ENCODE results near the gene ABCB11. TPM values are rescaled to one million over a fixed set of nuclear protein-coding genes. Genes with fewer than 3 reads are reported as not detected.

Gene ABCB11
- polyA plus RNA-seq, 3 donors = not detected

- peaks cover 0 to 5% (median 0%) of the 10 kb centered on the region in 3 donors for H3K27me3 Mint-ChIP-seq (ENCODE audit: low read depth in 3 of 3)
- peaks cover 0 to 2% (median 0%) of the 10 kb centered on the region in 7 donors for H3K9me3 Mint-ChIP-seq
- Histone ChIP-seq H3K4me3 (replicated peaks in 1 of 3; ENCODE audit: low read depth in 2 of 3, low read length in 3 of 3) (no peak overlapping the region), H3K79me2 (ENCODE audit: insufficient read depth, low read length) (no peaks in the 10 kb centered on the region), H3K36me3 (replicated peaks in 1 of 2; ENCODE audit: control insufficient read depth in 1 of 2, insufficient read depth in 2 of 2, low read length in 2 of 2) (no peaks in the 10 kb centered on the region), H3K4me2 (replicated peaks; ENCODE audit: extremely low read depth, low read length, poor library complexity, severe bottlenecking) (no peak overlapping the region), H3K27me3 (ENCODE audit: control insufficient read depth in 2 of 2, insufficient read depth in 2 of 2, low read length in 2 of 2) (no peaks in the 10 kb centered on the region), H4K20me1 (ENCODE audit: insufficient read depth, low read length) (no peaks in the 10 kb centered on the region), H2AFZ (ENCODE audit: insufficient read depth, low read depth, low read length, poor library complexity, severe bottlenecking) (no peak overlapping the region), H3K9me3 (replicated peaks in 1 of 2; ENCODE audit: control insufficient read depth in 1 of 2, insufficient read depth in 1 of 2, low read length in 2 of 2) (no peaks in the 10 kb centered on the region), H3K9ac (ENCODE audit: insufficient read depth, low read length, poor library complexity, severe bottlenecking) (no peak overlapping the region), H3K4me1 (ENCODE audit: control insufficient read depth in 1 of 2, insufficient read depth in 2 of 2, low read length in 2 of 2) (no peaks in the 10 kb centered on the region), H3K27ac (ENCODE audit: low read depth in 1 of 2, low read length in 2 of 2) (no peak overlapping the region)
- intact Hi-C loops (cut with micrococcal nuclease) = no loop called here
- no peak overlapping the region for H3K27ac Mint-ChIP-seq
- no peak for DNase-seq
- H3K4me1 Mint-ChIP-seq = peaks cover 9% of the 10 kb centered on the region
- no peak for TF ChIP-seq CTCF (IDR thresholded peaks at IDR 0.05)
- H3K4me3 Mint-ChIP-seq = no peak overlapping the region
- H3K36me3 Mint-ChIP-seq = no peaks in the 10 kb centered on the region
- no CpG with 5 or more reads among the region's 4 CpGs for WGBS (ENCODE audit: insufficient coverage)
These were observed 91.2 kb downstream of the ABCB11 start for GRCh38 chr2:168939918-168940317.

- Histone ChIP-seq H3K27me3 (ENCODE audit: control insufficient read depth in 2 of 2, insufficient read depth in 2 of 2, low read length in 2 of 2) (no peaks in the 10 kb centered on the region), H3K4me3 (replicated peaks in 1 of 3; ENCODE audit: low read depth in 2 of 3, low read length in 3 of 3) (no peak overlapping the region), H2AFZ (ENCODE audit: insufficient read depth, low read depth, low read length, poor library complexity, severe bottlenecking) (no peak overlapping the region), H3K9ac (ENCODE audit: insufficient read depth, low read length, poor library complexity, severe bottlenecking) (no peak overlapping the region), H3K27ac (ENCODE audit: low read depth in 1 of 2, low read length in 2 of 2) (no peak overlapping the region), H4K20me1 (ENCODE audit: insufficient read depth, low read length) (no peaks in the 10 kb centered on the region), H3K9me3 (replicated peaks in 1 of 2; ENCODE audit: control insufficient read depth in 1 of 2, insufficient read depth in 1 of 2, low read length in 2 of 2) (no peaks in the 10 kb centered on the region), H3K79me2 (ENCODE audit: insufficient read depth, low read length) (no peaks in the 10 kb centered on the region), H3K36me3 (replicated peaks in 1 of 2; ENCODE audit: control insufficient read depth in 1 of 2, insufficient read depth in 2 of 2, low read length in 2 of 2) (no peaks in the 10 kb centered on the region), H3K4me1 (ENCODE audit: control insufficient read depth in 1 of 2, insufficient read depth in 2 of 2, low read length in 2 of 2) (no peaks in the 10 kb centered on the region), H3K4me2 (replicated peaks; ENCODE audit: extremely low read depth, low read length, poor library complexity, severe bottlenecking) (no peak overlapping the region)
- WGBS (ENCODE audit: insufficient coverage) = no CpG with 5 or more reads among the region's 1 CpG
- Mint-ChIP-seq H3K36me3 (no peaks in the 10 kb centered on the region), H3K9me3 (peaks cover 0 to 2% (median 0%) of the 10 kb centered on the region in 7 donors), H3K4me3 (no peak overlapping the region), H3K27me3 (ENCODE audit: low read depth in 3 of 3) (peaks cover 0 to 6% (median 0%) of the 10 kb centered on the region in 3 donors), H3K27ac (no peak overlapping the region), H3K4me1 (peaks cover 9% of the 10 kb centered on the region)
- DNase-seq = no peak
- intact Hi-C loops (cut with micrococcal nuclease) = no loop called here
- TF ChIP-seq CTCF (IDR thresholded peaks at IDR 0.05) = no peak
These were observed 92.1 kb downstream of the ABCB11 start for GRCh38 chr2:168939061-168939460.

Data from CD14-positive monocyte (primary cell).